ENCODE measurements around the gene LLGL1.
"Not testable (repeated sequence)": the region's sequence is repeated elsewhere in the genome, so short reads cannot be mapped to it uniquely, and the experiment has no call there.

Gene LLGL1

GRCh38 chr17:18194804-18195203 is 30.6 kb upstream of the LLGL1 start:
- no peak for DNase-seq

GRCh38 chr17:18195246-18195645 is 30.2 kb upstream of the LLGL1 start:
- no peak for DNase-seq

GRCh38 chr17:18197535-18198194 is 27.8 kb upstream of the LLGL1 start:
- DNase-seq = no peak

GRCh38 chr17:18198530-18198929 is 26.9 kb upstream of the LLGL1 start:
- DNase-seq = no peak

- no peak for DNase-seq
These were observed 24.3 kb upstream of the LLGL1 start for GRCh38 chr17:18201108-18201507.

- DNase-seq = no peak
These were observed 22.1 kb upstream of the LLGL1 start for GRCh38 chr17:18203308-18203707.

- DNase-seq = no peak
These were observed 19.6 kb upstream of the LLGL1 start for GRCh38 chr17:18205861-18206260.

- no peak for DNase-seq
These were observed 18.5 kb upstream of the LLGL1 start for GRCh38 chr17:18206962-18207361.

GRCh38 chr17:18208092-18208491 is 17.3 kb upstream of the LLGL1 start:
- no peak for DNase-seq

GRCh38 chr17:18213666-18214270 is 11.7 kb upstream of the LLGL1 start:
- no peak for DNase-seq

GRCh38 chr17:18216906-18217305 is 8.5 kb upstream of the LLGL1 start:
- not testable (repeated sequence) for DNase-seq

GRCh38 chr17:18217412-18218015 is 7.9 kb upstream of the LLGL1 start:
- DNase-seq = peak; percentile 77 to 81 (median 79)

GRCh38 chr17:18218756-18219415 is 6.5 kb upstream of the LLGL1 start:
- DNase-seq = peak in 2 of 3 donors; percentile 25 to 36

- no peak for DNase-seq
These were observed 1.4 kb upstream of the LLGL1 start for GRCh38 chr17:18224053-18224386.

GRCh38 chr17:18224387-18225120 is 881 bp upstream of the LLGL1 start:
- no peak for DNase-seq

GRCh38 chr17:18225642-18226283 is 328 bp downstream of the LLGL1 start:
- DNase-seq = peak in 1 of 3 donors; percentile 6

GRCh38 chr17:18226284-18226945 is 980 bp downstream of the LLGL1 start:
- DNase-seq = peak; percentile 47 to 67 (median 48)

GRCh38 chr17:18227635-18228034 is 2.2 kb downstream of the LLGL1 start:
- DNase-seq = no peak

- no peak for DNase-seq
These were observed 2.8 kb downstream of the LLGL1 start for GRCh38 chr17:18228176-18228682.

GRCh38 chr17:18229254-18229653 is 3.8 kb downstream of the LLGL1 start:
- DNase-seq = no peak

- no peak for DNase-seq
These were observed 4.3 kb downstream of the LLGL1 start for GRCh38 chr17:18229771-18230170.
